Lower leg skin (tissue), 4 donors: ENCODE measurements around the gene BAZ1B. TPM values are rescaled to one million over a fixed set of nuclear protein-coding genes. Genes with fewer than 3 reads are reported as not detected.

ENCODE experiments used
- DNase-seq, 2 donors: peaks; one replicate each; pipeline ENCODE4 v3.0.0-alpha.2; 2019; ENCODE audit warnings: low spot score in 2 of 2
- H3K4me3 ChIP-seq: fragments of 200-600 bp; sonication (generic); 2 replicates; pipeline ENCODE4 v1.5.1; 2017; ENCODE audit warnings: mild to moderate bottlenecking, low read depth; ENCODE audit not compliant: poor library complexity, severe bottlenecking
- POLR2A ChIP-seq, 2 donors: fragments of 450-650 bp; IDR thresholded peaks; one replicate each; pipeline ENCODE4 v1.6.1; 2016 to 2017; ENCODE audit warnings: antibody characterized with exemption in 2 of 2, mild to moderate bottlenecking in 1 of 2, moderate library complexity in 1 of 2
- WGBS, 2 donors: methylation state at CpG; one replicate each; pipeline ENCODE4 v1.1.5; 2018; 5-methylcytosine and 5-hydroxymethylcytosine counted together
- intact Hi-C: fragments of 100-400 bp; cut with DNase I; formaldehyde crosslinking; loops from one replicate; pipeline ENCODE4 v1.15.0; 2023; ENCODE audit warnings: low total_unique reads
- total RNA-seq, 4 donors: library from RNA; depleted of rRNA; stranded (reverse); fragments of >200 nt; gene quantifications; one replicate each; pipeline ENCODE4 v1.1.0, GENCODE V29; 2016
- TF ChIP-seq, protein P1 (sequence below), 3 donors: fragments of 450-650 bp; IDR thresholded peaks; one replicate each; pipeline ENCODE4 v1.5.1; 2016; ENCODE audit warnings: antibody characterized with exemption in 3 of 3, mild to moderate bottlenecking in 3 of 3, moderate library complexity in 2 of 3

The BAZ1B gene
- total RNA-seq, 4 donors from 2014 or later = 22.6 to 33.6 (median 28.8) TPM

DNA sequence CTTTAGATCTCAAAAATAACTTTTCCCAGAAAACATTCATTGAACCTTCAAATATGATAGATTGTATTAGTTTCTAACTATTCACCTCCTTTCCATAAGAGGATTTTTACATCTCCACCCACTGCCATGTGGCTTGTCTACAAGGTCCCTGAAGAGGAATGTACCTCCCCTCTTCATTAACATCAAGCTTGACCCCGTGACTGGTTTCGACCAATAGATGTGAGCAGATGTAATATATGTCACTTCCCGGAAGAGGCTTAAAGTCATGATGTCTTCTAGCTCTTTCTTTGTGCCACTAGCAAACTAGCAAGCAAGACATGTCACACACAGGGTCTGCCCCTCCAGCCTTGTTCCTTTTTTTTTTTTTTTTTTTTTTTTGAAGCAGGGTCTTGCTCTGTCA lies 6.9 kb downstream of the BAZ1B start:
- intact Hi-C loops = no loop called here
- no peak overlapping the region for H3K4me3 ChIP-seq
- no peak for TF ChIP-seq POLR2A (IDR thresholded peaks at IDR 0.05)
- TF ChIP-seq, protein P1, sequence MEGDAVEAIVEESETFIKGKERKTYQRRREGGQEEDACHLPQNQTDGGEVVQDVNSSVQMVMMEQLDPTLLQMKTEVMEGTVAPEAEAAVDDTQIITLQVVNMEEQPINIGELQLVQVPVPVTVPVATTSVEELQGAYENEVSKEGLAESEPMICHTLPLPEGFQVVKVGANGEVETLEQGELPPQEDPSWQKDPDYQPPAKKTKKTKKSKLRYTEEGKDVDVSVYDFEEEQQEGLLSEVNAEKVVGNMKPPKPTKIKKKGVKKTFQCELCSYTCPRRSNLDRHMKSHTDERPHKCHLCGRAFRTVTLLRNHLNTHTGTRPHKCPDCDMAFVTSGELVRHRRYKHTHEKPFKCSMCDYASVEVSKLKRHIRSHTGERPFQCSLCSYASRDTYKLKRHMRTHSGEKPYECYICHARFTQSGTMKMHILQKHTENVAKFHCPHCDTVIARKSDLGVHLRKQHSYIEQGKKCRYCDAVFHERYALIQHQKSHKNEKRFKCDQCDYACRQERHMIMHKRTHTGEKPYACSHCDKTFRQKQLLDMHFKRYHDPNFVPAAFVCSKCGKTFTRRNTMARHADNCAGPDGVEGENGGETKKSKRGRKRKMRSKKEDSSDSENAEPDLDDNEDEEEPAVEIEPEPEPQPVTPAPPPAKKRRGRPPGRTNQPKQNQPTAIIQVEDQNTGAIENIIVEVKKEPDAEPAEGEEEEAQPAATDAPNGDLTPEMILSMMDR (IDR thresholded peaks at IDR 0.05) = no peak
- 95 to 98% methylated on average over 3 of the region's 3 CpGs for WGBS, 2 donors
- DNase-seq = no peak

DNA sequence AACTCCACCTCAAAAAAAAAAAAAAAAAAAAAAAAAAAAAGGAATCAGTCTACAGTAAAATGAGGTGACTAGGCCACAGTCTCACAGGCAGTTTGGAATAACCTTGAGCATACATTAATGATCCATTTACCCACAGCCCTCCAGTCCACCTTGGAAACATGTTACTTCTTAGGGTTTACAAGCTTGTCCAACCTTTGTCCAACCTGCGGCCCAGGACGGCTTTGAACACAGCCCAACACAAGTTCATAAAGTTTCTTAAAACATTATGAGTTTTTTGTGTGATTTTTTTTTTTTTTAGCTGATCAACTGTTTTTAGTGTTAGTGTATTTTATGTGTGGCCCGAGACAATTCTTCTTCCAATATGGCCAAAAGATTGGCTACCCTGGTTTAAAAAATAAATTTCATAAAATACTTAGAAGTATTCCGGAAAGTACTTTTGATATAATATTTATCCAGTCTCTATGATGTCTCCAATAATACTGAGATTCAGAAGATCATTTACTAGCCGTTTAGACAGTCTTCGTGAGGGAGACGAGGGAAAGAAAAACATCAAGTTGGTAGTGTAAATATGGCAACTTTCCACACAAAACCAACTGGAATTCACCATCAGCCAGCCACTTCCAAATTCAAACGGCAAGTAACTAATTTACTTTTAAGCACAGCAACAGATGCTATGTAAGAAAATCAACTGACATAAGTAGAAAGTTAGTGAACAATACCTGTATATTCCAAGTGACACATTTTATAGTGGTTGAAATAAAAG lies 9.9 kb downstream of the BAZ1B start:
- intact Hi-C loops = no loop called here
- DNase-seq = no peak
- TF ChIP-seq, protein P1 (IDR thresholded peaks at IDR 0.05) = no peak
- no peak for TF ChIP-seq POLR2A (IDR thresholded peaks at IDR 0.05)
- 77 to 79% methylated on average over 8 of the region's 8 CpGs for WGBS, 2 donors
- H3K4me3 ChIP-seq = no peak overlapping the region

DNA sequence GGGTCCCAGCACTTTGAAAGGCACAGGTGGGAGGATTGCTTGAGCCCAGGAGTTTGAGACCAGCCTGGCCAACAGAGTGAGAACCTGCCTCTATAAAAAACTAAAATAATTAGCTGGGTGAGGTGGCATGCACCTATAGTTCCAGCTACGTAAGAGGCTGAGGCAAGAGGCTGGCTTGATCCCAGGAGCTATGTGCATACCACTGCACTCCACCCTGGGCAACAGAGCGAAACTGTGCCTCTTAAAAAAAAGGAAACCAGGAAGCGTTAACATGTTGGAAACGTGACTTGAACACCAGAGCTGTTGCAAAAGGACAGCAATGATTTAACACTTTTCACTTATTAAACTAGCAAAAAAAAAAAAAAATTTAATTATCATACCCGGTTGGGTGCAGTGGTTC lies 12.6 kb downstream of the BAZ1B start:
- intact Hi-C loops = no loop called here
- DNase-seq = no peak
- no peak overlapping the region for H3K4me3 ChIP-seq
- 58 to 61% methylated on average over 5 of the region's 5 CpGs for WGBS, 2 donors
- TF ChIP-seq, protein P1 (IDR thresholded peaks at IDR 0.05) = no peak
- TF ChIP-seq POLR2A (IDR thresholded peaks at IDR 0.05) = no peak

DNA sequence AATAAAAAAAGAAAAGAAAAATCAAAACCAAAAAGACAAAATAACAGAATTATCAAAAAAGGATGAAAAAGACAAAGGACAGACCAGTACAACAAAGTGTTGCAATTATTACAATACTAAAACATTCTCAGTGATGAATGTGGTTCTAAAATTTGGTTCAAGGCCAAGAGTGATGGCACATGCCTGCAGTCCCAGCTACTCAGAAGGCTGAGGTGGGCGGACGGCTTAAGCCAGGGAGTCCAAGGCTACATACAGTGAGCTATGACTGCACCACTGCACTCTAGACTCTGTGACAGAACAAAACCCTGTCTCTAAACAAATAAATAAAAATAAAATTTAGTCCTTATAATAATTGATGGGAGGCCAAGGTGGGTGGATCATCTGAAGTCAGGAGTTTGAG lies 14.5 kb downstream of the BAZ1B start:
- TF ChIP-seq, protein P1 (IDR thresholded peaks at IDR 0.05) = no peak
- TF ChIP-seq POLR2A (IDR thresholded peaks at IDR 0.05) = no peak
- 96% methylated on average over 2 of the region's 2 CpGs for WGBS, 2 donors
- intact Hi-C loops = no loop called here
- H3K4me3 ChIP-seq = no peak overlapping the region
- no peak for DNase-seq

DNA sequence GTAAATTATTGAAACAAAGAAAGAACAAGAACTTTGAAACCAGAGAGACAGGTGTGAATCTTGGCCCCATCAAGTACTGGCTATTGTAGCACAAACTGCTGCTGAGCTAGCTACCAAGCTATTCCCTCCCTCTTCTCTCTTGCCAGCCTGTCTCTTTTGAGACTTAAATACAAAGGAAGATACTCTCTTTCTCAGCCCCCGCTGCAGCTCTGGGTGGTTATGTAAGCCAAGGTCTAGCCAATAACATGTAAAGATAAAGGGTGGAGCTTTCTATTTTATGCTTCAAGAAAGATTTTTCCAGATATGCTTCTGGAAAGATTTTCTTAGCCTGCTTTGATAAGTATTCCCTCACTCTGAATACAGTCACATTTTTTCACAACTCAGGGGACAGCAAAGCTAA lies 17.2 kb downstream of the BAZ1B start:
- 89 to 95% methylated on average over 1 of the region's 1 CpG for WGBS, 2 donors
- no peak overlapping the region for H3K4me3 ChIP-seq
- DNase-seq = no peak
- intact Hi-C loops = no loop called here
- TF ChIP-seq POLR2A (IDR thresholded peaks at IDR 0.05) = no peak
- TF ChIP-seq, protein P1 (IDR thresholded peaks at IDR 0.05) = no peak

DNA sequence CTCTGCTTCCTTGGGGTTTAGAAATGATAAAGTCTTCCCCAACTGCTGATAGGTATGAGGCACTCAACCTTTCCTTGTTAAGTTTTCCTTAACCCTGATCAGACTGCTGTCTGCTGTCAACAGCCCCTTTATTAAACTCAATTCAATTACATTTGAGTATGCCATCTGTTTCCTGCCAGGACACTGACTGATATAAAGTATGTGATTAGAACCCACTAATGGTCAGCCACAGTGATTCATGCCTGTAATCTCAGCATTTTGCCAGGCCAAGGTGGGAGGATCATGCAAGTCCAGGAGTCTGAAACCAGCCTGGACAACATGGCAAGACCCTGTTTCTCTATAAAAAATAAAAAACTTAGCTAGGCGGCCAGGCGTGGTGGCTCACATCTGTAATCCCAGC lies 18.1 kb downstream of the BAZ1B start:
- no peak for DNase-seq
- TF ChIP-seq, protein P1 (IDR thresholded peaks at IDR 0.05) = no peak
- TF ChIP-seq POLR2A (IDR thresholded peaks at IDR 0.05) = no peak
- no peak overlapping the region for H3K4me3 ChIP-seq
- 95 to 96% methylated on average over 2 of the region's 2 CpGs for WGBS, 2 donors
- intact Hi-C loops = no loop called here
